HEK293 (cell line): ENCODE data around the gene EGFR.

ENCODE experiments used
- CTCF ChIA-PET: fragments of 350-600 bp; formaldehyde crosslinking; extraction: SDS; loops from one replicate; lab custom pipeline; 2021; ENCODE audit warnings: antibody characterized with exemption; lab: Yijun Ruan, JAX
- POLR2A ChIA-PET: fragments of 300-600 bp; formaldehyde crosslinking; extraction: SDS; loops from one replicate; lab custom pipeline; 2020; ENCODE audit warnings: antibody characterized with exemption, inconsistent platforms; lab: Yijun Ruan, JAX
- H3K27ac ChIP-seq: fragments of 200-500 bp; sonication (Bioruptor generic); 2 replicates; pipeline ENCODE4 v1.5.1; 2014; ENCODE audit warnings: low read depth, low read length, control low read depth, inconsistent platforms; ENCODE audit errors: extremely low read depth
- H3K36me3 ChIP-seq, 2 experiments: fragments of 200-500 bp in 1 of 2; sonication (Bioruptor generic) in 1 of 2; 1 replicate in 1 of 2; 2 replicates in 1 of 2; pipeline ENCODE4 v1.5.1; 2014 to 2017; ENCODE audit warnings: inconsistent platforms in 2 of 2, low read length in 2 of 2; ENCODE audit not compliant: control insufficient read depth in 2 of 2, insufficient read depth in 1 of 2
- H3K4me1 ChIP-seq: fragments of 200-500 bp; sonication (Bioruptor generic); 2 replicates; pipeline ENCODE4 v1.5.1; 2014; ENCODE audit warnings: mild to moderate bottlenecking, low read length, inconsistent platforms; ENCODE audit not compliant: control insufficient read depth, insufficient read depth
- H3K4me3 ChIP-seq: 2 replicates; pipeline ENCODE4 v1.5.1; 2011; ENCODE audit warnings: low read depth, mild to moderate bottlenecking, control low read depth, low read length, moderate library complexity
- H3K9me3 ChIP-seq: fragments of 200-500 bp; sonication (Bioruptor generic); 2 replicates; pipeline ENCODE4 v1.5.1; 2014; ENCODE audit warnings: low read depth, low read length, inconsistent platforms; ENCODE audit not compliant: control insufficient read depth, insufficient read depth
- GLI4 ChIP-seq: fragments of 450-650 bp; formaldehyde crosslinking; IDR thresholded peaks from 2 replicates; pipeline ENCODE4 v1.5.1; 2016; ENCODE audit warnings: missing biosample characterization, missing genetic modification characterization
- HOXA7 ChIP-seq: sonication (generic); formaldehyde crosslinking; IDR thresholded peaks from 2 replicates; pipeline ENCODE4 v1.8.1; 2022; ENCODE audit warnings: missing genetic modification reagents, borderline replicate concordance
- HOXD13 ChIP-seq: sonication (generic); formaldehyde crosslinking; IDR thresholded peaks from 2 replicates; pipeline ENCODE4 v1.8.0; 2022; ENCODE audit warnings: missing genetic modification reagents, borderline replicate concordance
- KLF16 ChIP-seq: fragments of 450-650 bp; formaldehyde crosslinking; IDR thresholded peaks from 2 replicates; pipeline ENCODE4 v1.5.1; 2017; ENCODE audit warnings: missing biosample characterization, missing genetic modification characterization
- SETDB1 ChIP-seq: IDR thresholded peaks from one replicate; pipeline ENCODE4 v1.6.1; 2017; ENCODE audit warnings: mild to moderate bottlenecking, low read length, moderate library complexity, mixed read lengths; ENCODE audit not compliant: insufficient read length
- ZBTB48 ChIP-seq: fragments of 450-650 bp; formaldehyde crosslinking; IDR thresholded peaks from 2 replicates; pipeline ENCODE4 v1.5.1; 2016; ENCODE audit warnings: missing biosample characterization, missing genetic modification characterization
- ZNF121 ChIP-seq: fragments of 450-650 bp; formaldehyde crosslinking; IDR thresholded peaks from 2 replicates; pipeline ENCODE4 v1.5.1; 2016; ENCODE audit warnings: missing biosample characterization, missing genetic modification characterization
- ZNF214 ChIP-seq: fragments of 450-650 bp; formaldehyde crosslinking; IDR thresholded peaks from 2 replicates; pipeline ENCODE4 v1.5.1; 2017; ENCODE audit warnings: missing biosample characterization, mild to moderate bottlenecking, missing genetic modification characterization, borderline replicate concordance
- ZNF223 ChIP-seq: fragments of 450-650 bp; formaldehyde crosslinking; IDR thresholded peaks from 2 replicates; pipeline ENCODE4 v1.5.1; 2016; ENCODE audit warnings: missing biosample characterization, missing genetic modification characterization
- ZNF366 ChIP-seq: fragments of 450-650 bp; formaldehyde crosslinking; conservative IDR thresholded peaks from 2 replicates; pipeline ENCODE4 v1.5.1; 2016; ENCODE audit warnings: missing biosample characterization, missing genetic modification characterization
- ZNF501 ChIP-seq: fragments of 450-650 bp; formaldehyde crosslinking; IDR thresholded peaks from 2 replicates; pipeline ENCODE4 v1.5.1; 2016; ENCODE audit warnings: missing biosample characterization, missing genetic modification characterization
- ZNF558 ChIP-seq: fragments of 450-650 bp; formaldehyde crosslinking; IDR thresholded peaks from 2 replicates; pipeline ENCODE4 v1.5.1; 2016; ENCODE audit warnings: missing biosample characterization, missing genetic modification characterization
- ZNF610 ChIP-seq: fragments of 450-650 bp; formaldehyde crosslinking; IDR thresholded peaks from 2 replicates; pipeline ENCODE4 v1.5.1; 2016; ENCODE audit warnings: missing biosample characterization, missing genetic modification characterization, borderline replicate concordance
- ZNF629 ChIP-seq: fragments of 450-650 bp; formaldehyde crosslinking; IDR thresholded peaks from 2 replicates; pipeline ENCODE4 v1.5.1; 2017; ENCODE audit warnings: missing biosample characterization, missing genetic modification characterization
- ZNF670 ChIP-seq: fragments of 450-650 bp; formaldehyde crosslinking; IDR thresholded peaks from 2 replicates; pipeline ENCODE4 v1.5.1; 2016; ENCODE audit warnings: missing biosample characterization, missing genetic modification characterization, low read depth
- ZNF768 ChIP-seq: fragments of 450-650 bp; formaldehyde crosslinking; IDR thresholded peaks from 2 replicates; pipeline ENCODE4 v1.5.1; 2018; ENCODE audit warnings: missing biosample characterization, mild to moderate bottlenecking, missing genetic modification characterization
- ZSCAN30 ChIP-seq: fragments of 450-650 bp; IDR thresholded peaks from 2 replicates; pipeline ENCODE4 v1.5.1; 2018; ENCODE audit warnings: missing biosample characterization, mild to moderate bottlenecking, missing genetic modification characterization, moderate library complexity
- TF ChIP-seq, protein P1 (sequence below): fragments of 450-650 bp; formaldehyde crosslinking; IDR thresholded peaks from 2 replicates; pipeline ENCODE4 v1.5.1; 2016; ENCODE audit warnings: missing biosample characterization, missing genetic modification characterization
- TF ChIP-seq, protein P2 (sequence below): fragments of 450-650 bp; formaldehyde crosslinking; IDR thresholded peaks from 2 replicates; pipeline ENCODE4 v1.5.1; 2016; ENCODE audit warnings: missing biosample characterization, missing genetic modification characterization
- TF ChIP-seq, protein P3 (sequence below): fragments of 450-650 bp; formaldehyde crosslinking; IDR thresholded peaks from 2 replicates; pipeline ENCODE4 v1.5.1; 2017; ENCODE audit warnings: missing biosample characterization, missing genetic modification characterization
- TF ChIP-seq, protein P4 (sequence below): fragments of 450-650 bp; formaldehyde crosslinking; IDR thresholded peaks from 2 replicates; pipeline ENCODE4 v1.5.1; 2016; ENCODE audit warnings: missing biosample characterization, missing genetic modification characterization
- TF ChIP-seq, protein P5 (sequence below): fragments of 450-650 bp; formaldehyde crosslinking; IDR thresholded peaks from 2 replicates; pipeline ENCODE4 v1.5.1; 2017; ENCODE audit warnings: missing biosample characterization, missing genetic modification characterization
- TF ChIP-seq, protein P6 (sequence below): fragments of 450-650 bp; formaldehyde crosslinking; IDR thresholded peaks from 2 replicates; pipeline ENCODE4; 2016; ENCODE audit warnings: missing biosample characterization, missing genetic modification characterization

EGFR gene

DNA sequence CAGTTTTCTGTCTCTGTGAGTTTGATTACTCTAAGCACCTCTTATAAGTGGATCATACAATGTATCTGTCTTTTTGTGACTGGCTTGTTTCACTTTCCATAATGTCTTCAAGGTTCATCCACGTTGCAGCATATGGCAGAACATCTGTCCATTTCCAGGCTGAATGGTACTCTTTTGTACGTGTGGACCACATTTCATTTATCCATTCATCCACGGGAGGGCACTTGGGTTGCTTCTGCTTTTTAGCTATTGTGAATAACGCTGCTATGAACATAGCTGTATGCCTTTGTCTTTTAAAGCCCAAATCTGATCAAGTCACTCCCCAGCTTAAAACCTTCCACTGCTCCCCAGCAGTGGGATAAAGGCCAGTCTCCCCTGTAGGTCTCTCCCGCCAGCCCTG, 31.5 kb downstream of the EGFR start (continued):
- TF ChIP-seq, protein P1, sequence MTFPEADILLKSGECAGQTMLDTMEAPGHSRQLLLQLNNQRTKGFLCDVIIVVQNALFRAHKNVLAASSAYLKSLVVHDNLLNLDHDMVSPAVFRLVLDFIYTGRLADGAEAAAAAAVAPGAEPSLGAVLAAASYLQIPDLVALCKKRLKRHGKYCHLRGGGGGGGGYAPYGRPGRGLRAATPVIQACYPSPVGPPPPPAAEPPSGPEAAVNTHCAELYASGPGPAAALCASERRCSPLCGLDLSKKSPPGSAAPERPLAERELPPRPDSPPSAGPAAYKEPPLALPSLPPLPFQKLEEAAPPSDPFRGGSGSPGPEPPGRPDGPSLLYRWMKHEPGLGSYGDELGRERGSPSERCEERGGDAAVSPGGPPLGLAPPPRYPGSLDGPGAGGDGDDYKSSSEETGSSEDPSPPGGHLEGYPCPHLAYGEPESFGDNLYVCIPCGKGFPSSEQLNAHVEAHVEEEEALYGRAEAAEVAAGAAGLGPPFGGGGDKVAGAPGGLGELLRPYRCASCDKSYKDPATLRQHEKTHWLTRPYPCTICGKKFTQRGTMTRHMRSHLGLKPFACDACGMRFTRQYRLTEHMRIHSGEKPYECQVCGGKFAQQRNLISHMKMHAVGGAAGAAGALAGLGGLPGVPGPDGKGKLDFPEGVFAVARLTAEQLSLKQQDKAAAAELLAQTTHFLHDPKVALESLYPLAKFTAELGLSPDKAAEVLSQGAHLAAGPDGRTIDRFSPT (tag by site-specific recombination), result no peak
- TF ChIP-seq, protein P2, sequence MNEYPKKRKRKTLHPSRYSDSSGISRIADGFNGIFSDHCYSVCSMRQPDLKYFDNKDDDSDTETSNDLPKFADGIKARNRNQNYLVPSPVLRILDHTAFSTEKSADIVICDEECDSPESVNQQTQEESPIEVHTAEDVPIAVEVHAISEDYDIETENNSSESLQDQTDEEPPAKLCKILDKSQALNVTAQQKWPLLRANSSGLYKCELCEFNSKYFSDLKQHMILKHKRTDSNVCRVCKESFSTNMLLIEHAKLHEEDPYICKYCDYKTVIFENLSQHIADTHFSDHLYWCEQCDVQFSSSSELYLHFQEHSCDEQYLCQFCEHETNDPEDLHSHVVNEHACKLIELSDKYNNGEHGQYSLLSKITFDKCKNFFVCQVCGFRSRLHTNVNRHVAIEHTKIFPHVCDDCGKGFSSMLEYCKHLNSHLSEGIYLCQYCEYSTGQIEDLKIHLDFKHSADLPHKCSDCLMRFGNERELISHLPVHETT (tag by site-specific recombination), result no peak
- no peak for TF ChIP-seq ZNF121 (tag by site-specific recombination)
- TF ChIP-seq SETDB1, result no peak

DNA sequence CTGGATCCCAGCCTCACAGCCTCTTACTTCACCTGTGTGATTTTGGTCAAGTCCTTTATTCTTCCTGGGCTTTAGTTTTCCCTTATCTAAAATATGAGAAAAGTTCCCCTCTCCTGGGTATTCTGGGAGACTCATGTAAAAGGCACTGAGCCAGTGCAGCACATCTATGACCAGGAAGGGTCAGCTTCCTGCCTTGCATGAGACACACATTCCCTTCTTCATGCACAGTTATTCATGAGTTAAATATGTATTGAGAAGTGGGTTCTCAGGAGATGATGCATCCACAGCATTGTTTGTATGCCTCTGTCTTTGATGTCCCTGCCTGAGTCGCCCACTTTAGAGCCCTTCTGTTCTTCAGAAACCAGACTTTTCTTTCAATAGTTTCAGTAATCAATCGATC, 33.3 kb downstream of the EGFR start:
- Histone ChIP-seq H3K9me3 (no peaks in the 10 kb centered on the region), H3K27ac (no peak overlapping the region), H3K4me1 (no peaks in the 10 kb centered on the region), H3K36me3 (no peaks in the 10 kb centered on the region), H3K4me3 (no peak overlapping the region)
- POLR2A ChIA-PET, result no interaction called here
- TF ChIP-seq ZNF768 (tag by site-specific recombination) (no peak), ZNF610 (tag by site-specific recombination) (no peak), ZNF223 (no peak), ZNF214 (tag by site-specific recombination) (no peak)
- TF ChIP-seq, protein P3, sequence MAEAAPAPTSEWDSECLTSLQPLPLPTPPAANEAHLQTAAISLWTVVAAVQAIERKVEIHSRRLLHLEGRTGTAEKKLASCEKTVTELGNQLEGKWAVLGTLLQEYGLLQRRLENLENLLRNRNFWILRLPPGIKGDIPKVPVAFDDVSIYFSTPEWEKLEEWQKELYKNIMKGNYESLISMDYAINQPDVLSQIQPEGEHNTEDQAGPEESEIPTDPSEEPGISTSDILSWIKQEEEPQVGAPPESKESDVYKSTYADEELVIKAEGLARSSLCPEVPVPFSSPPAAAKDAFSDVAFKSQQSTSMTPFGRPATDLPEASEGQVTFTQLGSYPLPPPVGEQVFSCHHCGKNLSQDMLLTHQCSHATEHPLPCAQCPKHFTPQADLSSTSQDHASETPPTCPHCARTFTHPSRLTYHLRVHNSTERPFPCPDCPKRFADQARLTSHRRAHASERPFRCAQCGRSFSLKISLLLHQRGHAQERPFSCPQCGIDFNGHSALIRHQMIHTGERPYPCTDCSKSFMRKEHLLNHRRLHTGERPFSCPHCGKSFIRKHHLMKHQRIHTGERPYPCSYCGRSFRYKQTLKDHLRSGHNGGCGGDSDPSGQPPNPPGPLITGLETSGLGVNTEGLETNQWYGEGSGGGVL (tag by site-specific recombination), result no peak
- TF ChIP-seq, all 188 proteins: peak for 0
- CTCF ChIA-PET, result no interaction called here

DNA sequence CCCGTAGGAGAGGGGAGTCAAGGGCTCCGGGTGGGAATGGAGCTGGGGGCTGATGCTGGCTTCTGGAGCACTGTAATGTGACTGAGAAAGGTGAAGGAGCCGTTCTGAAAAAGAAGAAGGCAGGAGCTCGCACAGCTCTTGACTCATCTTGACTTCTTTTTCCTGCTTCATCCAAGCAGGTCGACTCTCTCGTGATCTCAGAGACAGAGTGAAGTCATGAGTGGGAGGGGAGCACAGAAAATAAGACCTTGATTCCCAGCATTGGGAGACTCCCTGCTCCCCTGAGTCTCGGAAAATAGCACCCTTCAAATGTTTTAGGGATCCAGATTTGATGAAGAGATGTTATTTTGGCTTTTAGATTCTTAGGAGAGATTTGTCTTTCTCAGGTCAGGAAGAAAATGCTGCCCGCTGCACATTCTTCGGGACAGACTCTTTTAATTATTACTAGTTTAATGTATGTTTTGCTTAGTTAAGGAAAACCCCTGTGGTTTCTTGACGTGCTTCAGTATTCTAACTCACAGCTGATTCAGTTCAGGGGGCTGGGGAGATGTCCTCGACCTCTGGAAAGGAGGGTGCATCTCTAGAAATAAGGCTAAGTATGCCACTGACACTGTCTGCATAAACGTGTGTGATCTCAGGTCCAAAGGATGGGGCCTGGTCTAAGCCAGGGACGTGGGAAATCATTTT, 34.1 kb downstream of the EGFR start:
- Histone ChIP-seq H3K36me3 (no peaks in the 10 kb centered on the region), H3K27ac (no peak overlapping the region), H3K4me3 (no peak overlapping the region), H3K9me3 (no peaks in the 10 kb centered on the region), H3K4me1 (no peaks in the 10 kb centered on the region)
- ChIA-PET POLR2A (no interaction called here), CTCF (interaction anchor here (0.7 kb wide), 1 partner anchor 338 kb away, joined by 4 read pairs; no protein-coding TSS in a partner anchor)
- no peak for TF ChIP-seq ZNF670
- TF ChIP-seq HOXA7 (CRISPR knock-in tag), result no peak
- no peak for TF ChIP-seq HOXD13
- TF ChIP-seq ZNF629 (tag by site-specific recombination), result no peak
- TF ChIP-seq ZNF558 (tag by site-specific recombination), result no peak
- TF ChIP-seq, protein P4, sequence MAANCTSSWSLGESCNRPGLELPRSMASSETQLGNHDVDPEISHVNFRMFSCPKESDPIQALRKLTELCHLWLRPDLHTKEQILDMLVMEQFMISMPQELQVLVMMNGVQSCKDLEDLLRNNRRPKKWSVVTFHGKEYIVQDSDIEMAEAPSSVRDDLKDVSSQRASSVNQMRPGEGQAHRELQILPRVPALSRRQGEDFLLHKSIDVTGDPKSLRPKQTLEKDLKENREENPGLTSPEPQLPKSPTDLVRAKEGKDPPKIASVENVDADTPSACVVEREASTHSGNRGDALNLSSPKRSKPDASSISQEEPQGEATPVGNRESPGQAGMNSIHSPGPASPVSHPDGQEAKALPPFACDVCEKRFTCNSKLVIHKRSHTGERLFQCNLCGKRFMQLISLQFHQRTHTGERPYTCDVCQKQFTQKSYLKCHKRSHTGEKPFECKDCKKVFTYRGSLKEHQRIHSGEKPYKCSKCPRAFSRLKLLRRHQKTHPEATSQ (tag by site-specific recombination), result no peak
- TF ChIP-seq ZNF366 (tag by site-specific recombination), result no peak
- no peak for TF ChIP-seq ZSCAN30 (tag by site-specific recombination)
- TF ChIP-seq ZBTB48, result no peak
- no peak for TF ChIP-seq KLF16
- TF ChIP-seq ZNF501 (tag by site-specific recombination), result no peak
- TF ChIP-seq, protein P5, sequence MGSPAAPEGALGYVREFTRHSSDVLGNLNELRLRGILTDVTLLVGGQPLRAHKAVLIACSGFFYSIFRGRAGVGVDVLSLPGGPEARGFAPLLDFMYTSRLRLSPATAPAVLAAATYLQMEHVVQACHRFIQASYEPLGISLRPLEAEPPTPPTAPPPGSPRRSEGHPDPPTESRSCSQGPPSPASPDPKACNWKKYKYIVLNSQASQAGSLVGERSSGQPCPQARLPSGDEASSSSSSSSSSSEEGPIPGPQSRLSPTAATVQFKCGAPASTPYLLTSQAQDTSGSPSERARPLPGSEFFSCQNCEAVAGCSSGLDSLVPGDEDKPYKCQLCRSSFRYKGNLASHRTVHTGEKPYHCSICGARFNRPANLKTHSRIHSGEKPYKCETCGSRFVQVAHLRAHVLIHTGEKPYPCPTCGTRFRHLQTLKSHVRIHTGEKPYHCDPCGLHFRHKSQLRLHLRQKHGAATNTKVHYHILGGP, result no peak
- TF ChIP-seq GLI4 (tag by site-specific recombination), result no peak
- TF ChIP-seq, protein P6, sequence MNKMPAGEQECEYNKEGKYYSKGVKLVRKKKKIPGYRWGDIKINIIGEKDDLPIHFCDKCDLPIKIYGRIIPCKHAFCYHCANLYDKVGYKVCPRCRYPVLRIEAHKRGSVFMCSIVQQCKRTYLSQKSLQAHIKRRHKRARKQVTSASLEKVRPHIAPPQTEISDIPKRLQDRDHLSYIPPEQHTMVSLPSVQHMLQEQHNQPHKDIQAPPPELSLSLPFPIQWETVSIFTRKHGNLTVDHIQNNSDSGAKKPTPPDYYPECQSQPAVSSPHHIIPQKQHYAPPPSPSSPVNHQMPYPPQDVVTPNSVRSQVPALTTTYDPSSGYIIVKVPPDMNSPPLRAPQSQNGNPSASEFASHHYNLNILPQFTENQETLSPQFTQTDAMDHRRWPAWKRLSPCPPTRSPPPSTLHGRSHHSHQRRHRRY (tag by site-specific recombination), result no peak
